Astrocyte (in vitro differentiated cells and primary cell): Measurements from ENCODE around the gene GRAMD2A. TPM values are rescaled to one million over a fixed set of nuclear protein-coding genes. Genes with fewer than 3 reads are reported as not detected.

Source experiments
- DNase-seq: peaks from one replicate; pipeline ENCODE4 v3.0.0-alpha.2; 2010; ENCODE audit warnings: low read depth
- FAIRE-seq: peaks from 2 replicates; lab custom pipeline; 2011; peaks lifted over from hg19 to GRCh38; lab: Jason Lieb, UNC
- H2AFZ ChIP-seq: 2 replicates; pipeline ENCODE4 v1.6.0; 2012; ENCODE audit warnings: low read depth, low read length, inconsistent platforms
- H3K27ac ChIP-seq: 2 replicates; pipeline ENCODE4 v1.5.1; 2011; ENCODE audit warnings: low read depth, low read length, inconsistent platforms
- H3K27me3 ChIP-seq: 2 replicates; pipeline ENCODE4 v1.6.0; 2011; ENCODE audit warnings: low read length, inconsistent platforms; ENCODE audit not compliant: insufficient read depth
- H3K36me3 ChIP-seq: 2 replicates; pipeline ENCODE4 v1.5.1; 2011; ENCODE audit warnings: low read length, inconsistent platforms; ENCODE audit not compliant: insufficient read depth
- H3K4me1 ChIP-seq: 2 replicates; pipeline ENCODE4 v1.5.1; 2011; ENCODE audit warnings: low read length, inconsistent platforms; ENCODE audit not compliant: insufficient read depth
- H3K4me2 ChIP-seq: 2 replicates; pipeline ENCODE4 v1.6.0; 2012; ENCODE audit warnings: low read length, inconsistent platforms
- H3K4me3 ChIP-seq: 2 replicates; pipeline ENCODE4 v1.5.1; 2011; ENCODE audit warnings: low read depth, mild to moderate bottlenecking, low read length, inconsistent platforms; ENCODE audit not compliant: insufficient read depth
- H3K79me2 ChIP-seq: 2 replicates; pipeline ENCODE4 v1.6.0; 2012; ENCODE audit warnings: mild to moderate bottlenecking, low read length, inconsistent platforms; ENCODE audit not compliant: insufficient read depth
- H3K9ac ChIP-seq: 2 replicates; pipeline ENCODE4 v1.6.0; 2012; ENCODE audit warnings: mild to moderate bottlenecking, low read length, inconsistent platforms
- H3K9me3 ChIP-seq: 2 replicates; pipeline ENCODE4 v1.5.1; 2012; ENCODE audit warnings: low read depth, mild to moderate bottlenecking, low read length, inconsistent platforms; ENCODE audit not compliant: insufficient read depth
- H4K20me1 ChIP-seq: 2 replicates; pipeline ENCODE4 v1.6.0; 2012; ENCODE audit warnings: low read length, inconsistent platforms; ENCODE audit not compliant: insufficient read depth
- H3K27ac Mint-ChIP-seq: one replicate; pipeline ENCODE4 v1.8.0; 2021; ENCODE audit warnings: mild to moderate bottlenecking, mixed read lengths; ENCODE audit not compliant: unreplicated experiment
- H3K27me3 Mint-ChIP-seq: one replicate; pipeline ENCODE4 v1.8.0; 2021; ENCODE audit warnings: low read depth, mixed read lengths; ENCODE audit not compliant: unreplicated experiment
- H3K36me3 Mint-ChIP-seq: one replicate; pipeline ENCODE4 v1.8.0; 2021; ENCODE audit warnings: low read depth, mixed read lengths; ENCODE audit not compliant: unreplicated experiment
- H3K4me1 Mint-ChIP-seq: one replicate; pipeline ENCODE4 v1.8.0; 2021; ENCODE audit warnings: low read depth, mixed read lengths; ENCODE audit not compliant: unreplicated experiment
- H3K4me3 Mint-ChIP-seq: one replicate; pipeline ENCODE4 v1.8.0; 2021; ENCODE audit warnings: mild to moderate bottlenecking, moderate library complexity, mixed read lengths; ENCODE audit not compliant: unreplicated experiment
- H3K9me3 Mint-ChIP-seq: one replicate; pipeline ENCODE4 v1.8.0; 2021; ENCODE audit warnings: mild to moderate bottlenecking, mixed read lengths; ENCODE audit not compliant: unreplicated experiment
- EZH2 ChIP-seq: IDR thresholded peaks from 2 replicates; pipeline ENCODE4 v1.6.1; 2012; ENCODE audit warnings: mild to moderate bottlenecking, low read length, inconsistent platforms; ENCODE audit not compliant: insufficient read depth
- total RNA-seq: library from RNA; stranded (reverse); gene quantifications from 2 replicates; pipeline ENCODE4 v1.2.1, GENCODE V29; 2021
- TF ChIP-seq, protein P1 (sequence below): IDR thresholded peaks from 2 replicates; pipeline ENCODE4 v1.5.1; 2011; ENCODE audit warnings: low read depth, mild to moderate bottlenecking, inconsistent platforms, low read length, moderate library complexity; ENCODE audit not compliant: insufficient read depth

Gene GRAMD2A
- total RNA-seq, 1 donor from 2014 or later = 0.68 TPM

GRCh38 chr15:72205273-72205672 is 7.7 kb upstream of the GRAMD2A start:
- Histone ChIP-seq H3K36me3 (peaks cover 96% of the 10 kb centered on the region), H3K4me2 (no peak overlapping the region), H3K27ac (no peak overlapping the region), H3K9me3 (no peaks in the 10 kb centered on the region), H3K4me1 (peaks cover 12% of the 10 kb centered on the region), H3K79me2 (peaks cover 78% of the 10 kb centered on the region), H4K20me1 (peaks cover 98% of the 10 kb centered on the region), H2AFZ (no peak overlapping the region), H3K9ac (no peak overlapping the region), H3K27me3 (no peaks in the 10 kb centered on the region), H3K4me3 (no peak overlapping the region)
- TF ChIP-seq, protein P1, sequence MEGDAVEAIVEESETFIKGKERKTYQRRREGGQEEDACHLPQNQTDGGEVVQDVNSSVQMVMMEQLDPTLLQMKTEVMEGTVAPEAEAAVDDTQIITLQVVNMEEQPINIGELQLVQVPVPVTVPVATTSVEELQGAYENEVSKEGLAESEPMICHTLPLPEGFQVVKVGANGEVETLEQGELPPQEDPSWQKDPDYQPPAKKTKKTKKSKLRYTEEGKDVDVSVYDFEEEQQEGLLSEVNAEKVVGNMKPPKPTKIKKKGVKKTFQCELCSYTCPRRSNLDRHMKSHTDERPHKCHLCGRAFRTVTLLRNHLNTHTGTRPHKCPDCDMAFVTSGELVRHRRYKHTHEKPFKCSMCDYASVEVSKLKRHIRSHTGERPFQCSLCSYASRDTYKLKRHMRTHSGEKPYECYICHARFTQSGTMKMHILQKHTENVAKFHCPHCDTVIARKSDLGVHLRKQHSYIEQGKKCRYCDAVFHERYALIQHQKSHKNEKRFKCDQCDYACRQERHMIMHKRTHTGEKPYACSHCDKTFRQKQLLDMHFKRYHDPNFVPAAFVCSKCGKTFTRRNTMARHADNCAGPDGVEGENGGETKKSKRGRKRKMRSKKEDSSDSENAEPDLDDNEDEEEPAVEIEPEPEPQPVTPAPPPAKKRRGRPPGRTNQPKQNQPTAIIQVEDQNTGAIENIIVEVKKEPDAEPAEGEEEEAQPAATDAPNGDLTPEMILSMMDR = no peak
- TF ChIP-seq EZH2 = no peak
- DNase-seq (no peak), FAIRE-seq (no peak)
- H3K9me3 Mint-ChIP-seq = no peaks in the 10 kb centered on the region
- peaks cover 47% of the 10 kb centered on the region for H3K4me1 Mint-ChIP-seq
- peak overlapping the region; percentile 47 for H3K27ac Mint-ChIP-seq
- no peak overlapping the region for H3K4me3 Mint-ChIP-seq
- H3K27me3 Mint-ChIP-seq = no peaks in the 10 kb centered on the region
- H3K36me3 Mint-ChIP-seq = peaks cover 55% of the 10 kb centered on the region

- TF ChIP-seq, protein P1 = no peak
- TF ChIP-seq EZH2 = no peak
- H3K4me3 Mint-ChIP-seq = no peak overlapping the region
- H3K36me3 Mint-ChIP-seq = peaks cover 45% of the 10 kb centered on the region
- no peak overlapping the region for H2AFZ ChIP-seq
- H3K9ac ChIP-seq = peak overlapping the region; percentile 41
- H3K27me3 Mint-ChIP-seq = no peaks in the 10 kb centered on the region
- H3K27ac ChIP-seq = no peak overlapping the region
- no peak overlapping the region for H3K4me3 ChIP-seq
- FAIRE-seq (no peak), DNase-seq (peak; percentile 80)
- peaks cover 99% of the 10 kb centered on the region for H3K36me3 ChIP-seq
- peak overlapping the region; percentile 84 for H3K27ac Mint-ChIP-seq
- H3K9me3 Mint-ChIP-seq = no peaks in the 10 kb centered on the region
- H3K79me2 ChIP-seq = peaks cover 65% of the 10 kb centered on the region
- peaks cover 16% of the 10 kb centered on the region for H3K4me1 ChIP-seq
- H3K9me3 ChIP-seq = no peaks in the 10 kb centered on the region
- H3K4me2 ChIP-seq = no peak overlapping the region
- H3K27me3 ChIP-seq = no peaks in the 10 kb centered on the region
- H3K4me1 Mint-ChIP-seq = peaks cover 51% of the 10 kb centered on the region
- H4K20me1 ChIP-seq = peaks cover 100% of the 10 kb centered on the region
Measured at GRCh38 chr15:72203507-72203837, 5.9 kb upstream of the GRAMD2A start.

- FAIRE-seq (no peak), DNase-seq (no peak)
- no peaks in the 10 kb centered on the region for H3K9me3 Mint-ChIP-seq
- Histone ChIP-seq H3K9me3 (no peaks in the 10 kb centered on the region), H3K27ac (peak overlapping the region; percentile 14), H3K27me3 (no peaks in the 10 kb centered on the region), H3K4me3 (no peak overlapping the region), H3K36me3 (peaks cover 94% of the 10 kb centered on the region), H3K79me2 (peaks cover 60% of the 10 kb centered on the region), H3K4me2 (no peak overlapping the region), H3K9ac (peak overlapping the region; percentile 41), H2AFZ (no peak overlapping the region), H4K20me1 (peaks cover 100% of the 10 kb centered on the region), H3K4me1 (peaks cover 18% of the 10 kb centered on the region)
- TF ChIP-seq EZH2 = no peak
- TF ChIP-seq, protein P1 = no peak
- H3K36me3 Mint-ChIP-seq = peaks cover 41% of the 10 kb centered on the region
- H3K27ac Mint-ChIP-seq = peak overlapping the region; percentile 84
- no peaks in the 10 kb centered on the region for H3K27me3 Mint-ChIP-seq
- peaks cover 48% of the 10 kb centered on the region for H3K4me1 Mint-ChIP-seq
- H3K4me3 Mint-ChIP-seq = peak overlapping the region; percentile 69
Measured at GRCh38 chr15:72202801-72203506, 5.4 kb upstream of the GRAMD2A start.
